ENCODE measurements around the gene RHOA.
"Not testable (repeated sequence)": the region's sequence is repeated elsewhere in the genome, so short reads cannot be mapped to it uniquely, and the experiment has no call there.

The RHOA gene

GRCh38 chr3:49412632-49413337 is 1.0 kb upstream of the RHOA start:
- DNase-seq: no peak

GRCh38 chr3:49411535-49411967 is 225 bp downstream of the RHOA start:
- DNase-seq: peak in 22 of 56 donors; percentile 36 to 75 (median 52)

GRCh38 chr3:49410846-49411534 is 786 bp downstream of the RHOA start:
- DNase-seq: no peak

DNA sequence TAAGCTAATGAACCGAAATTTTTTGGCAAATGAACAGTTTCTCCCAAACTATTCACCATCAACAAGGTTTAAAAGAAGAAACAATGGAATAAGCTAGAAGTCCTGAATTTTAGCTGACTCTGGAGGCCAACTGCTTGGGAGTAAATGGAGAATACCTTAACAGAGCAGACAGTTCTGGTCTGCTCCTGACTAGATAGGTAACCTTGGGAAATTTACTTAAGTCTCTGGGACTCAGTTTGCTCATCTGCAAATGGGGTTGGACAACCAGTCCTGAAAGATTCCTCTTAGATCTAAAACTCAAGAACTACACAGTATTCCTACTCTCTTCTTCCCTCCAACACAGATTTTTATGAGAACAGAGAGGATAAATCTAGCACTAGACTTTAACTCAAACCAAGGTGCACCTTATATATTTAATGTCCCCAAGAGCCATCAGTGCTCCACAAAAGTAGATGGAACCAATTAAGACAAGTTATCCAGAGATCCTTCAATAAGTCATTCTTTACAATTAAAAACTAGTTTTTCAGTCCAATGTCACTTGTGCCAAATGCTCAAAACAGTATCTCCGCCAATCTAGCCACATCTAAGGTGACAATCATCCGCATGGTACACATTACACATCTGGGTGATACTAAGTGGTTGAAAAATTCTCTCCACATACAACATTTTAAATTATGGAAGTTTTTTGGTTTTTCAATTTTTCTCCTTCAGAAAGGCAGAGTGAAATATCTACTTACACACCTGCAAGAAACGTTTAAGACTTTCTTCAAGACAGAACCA is 1.5 kb downstream of the RHOA start:
- DNase-seq: no peak

- no peak for DNase-seq
Observed at GRCh38 chr3:49406571-49407565, 4.9 kb downstream of the RHOA start.

GRCh38 chr3:49405570-49405969 is 6.2 kb downstream of the RHOA start:
- DNase-seq: not testable (repeated sequence)

DNA sequence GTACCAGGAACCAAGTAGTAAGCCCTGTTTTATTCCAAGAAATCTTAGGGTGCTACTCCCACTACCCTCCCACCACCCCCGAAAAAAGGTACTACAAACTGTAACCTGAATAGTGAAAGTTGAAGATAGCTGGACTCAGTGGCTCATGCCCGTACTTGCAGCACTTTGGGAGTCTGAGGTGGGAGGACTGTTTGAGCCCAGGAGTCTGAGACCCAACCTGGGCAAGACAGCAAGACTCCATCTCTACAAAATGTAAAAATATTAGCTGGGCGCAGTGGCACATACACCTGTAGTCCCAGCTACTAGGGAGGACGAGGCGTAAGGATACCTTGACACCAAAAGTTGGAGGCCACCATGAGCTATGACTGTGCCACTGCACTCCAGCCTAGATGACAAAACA is 7.9 kb downstream of the RHOA start:
- no peak for DNase-seq

DNA sequence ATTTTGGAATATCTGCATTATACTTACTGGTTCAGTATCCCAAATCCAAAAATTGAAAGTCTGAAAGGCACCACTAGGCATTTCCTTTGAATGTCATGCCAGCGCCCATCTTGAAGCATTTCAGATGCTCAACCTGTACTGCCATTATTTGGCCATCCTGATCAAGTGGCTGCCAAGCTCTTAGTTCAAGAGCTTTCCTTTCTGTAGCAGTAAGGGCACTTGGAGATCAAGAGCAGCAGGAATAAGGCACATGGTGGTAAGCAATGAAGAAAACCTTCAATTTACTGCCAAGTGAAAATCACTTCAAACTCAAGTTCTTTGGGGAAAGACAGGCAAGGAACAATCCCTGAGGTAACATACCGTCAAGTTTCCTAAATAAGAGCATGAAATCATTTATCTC is 10.0 kb downstream of the RHOA start:
- no peak for DNase-seq

- no peak for DNase-seq
Observed at GRCh38 chr3:49399461-49399860, 12.3 kb downstream of the RHOA start.

DNA sequence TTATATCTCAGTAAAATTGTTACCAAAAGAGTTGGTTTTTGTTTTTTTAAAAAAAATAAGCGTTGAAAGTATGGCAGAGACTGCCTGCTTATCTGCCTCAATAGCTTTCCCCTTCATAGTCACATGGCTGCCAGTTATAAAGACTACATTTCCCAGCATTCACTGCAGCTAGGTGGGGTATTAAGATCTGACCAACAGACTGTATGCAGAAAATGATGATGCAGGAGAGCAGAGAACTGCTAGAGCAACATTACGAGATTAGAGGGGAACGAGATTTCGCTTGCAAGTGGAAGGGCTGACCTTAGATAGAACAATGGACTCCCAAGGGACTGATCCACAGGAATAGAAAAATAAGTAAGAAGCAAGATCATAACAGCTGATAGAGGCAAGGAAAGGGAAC is 14.3 kb downstream of the RHOA start:
- DNase-seq: peak in 8 of 56 donors; percentile 4 to 42 (median 18)

DNA sequence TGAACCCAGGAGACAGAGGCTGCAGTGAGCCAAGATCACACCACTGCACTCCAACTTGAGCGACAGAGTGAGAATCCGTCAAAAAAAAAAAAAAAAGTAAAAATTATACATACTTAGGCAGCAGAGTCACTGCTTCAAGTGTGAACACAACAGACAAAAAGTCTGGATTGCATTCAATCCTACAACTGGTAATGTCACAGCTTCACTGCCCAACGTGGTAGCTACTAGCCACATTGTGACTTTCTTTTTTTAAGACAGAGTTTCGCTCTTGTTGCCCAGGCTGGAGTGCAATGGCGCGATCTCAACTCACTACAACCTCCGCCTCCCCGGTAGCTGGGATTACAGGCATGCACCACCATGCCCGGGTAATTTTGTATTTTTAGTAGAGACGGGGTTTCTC is 20.5 kb downstream of the RHOA start:
- DNase-seq: not testable (repeated sequence)

DNA sequence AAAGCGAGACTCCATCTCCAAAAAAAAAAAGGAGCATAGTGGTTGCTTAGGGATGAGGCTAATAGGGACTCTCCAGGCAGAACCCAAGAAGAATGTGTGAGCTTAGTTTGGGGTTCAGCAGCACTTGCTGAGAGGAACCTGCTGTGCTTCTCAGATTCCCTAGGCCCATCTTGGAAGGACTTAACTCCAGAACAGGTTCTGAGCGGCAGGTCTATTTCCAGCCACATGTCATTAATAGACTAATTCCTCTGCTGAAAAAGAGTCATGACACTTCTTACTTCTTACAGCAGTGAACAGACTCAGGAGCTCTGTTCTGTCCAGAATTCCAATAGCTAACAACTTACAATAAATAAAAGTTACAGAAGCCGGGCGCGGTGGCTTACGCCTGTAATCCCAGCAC is 22.5 kb downstream of the RHOA start:
- DNase-seq: no peak

DNA sequence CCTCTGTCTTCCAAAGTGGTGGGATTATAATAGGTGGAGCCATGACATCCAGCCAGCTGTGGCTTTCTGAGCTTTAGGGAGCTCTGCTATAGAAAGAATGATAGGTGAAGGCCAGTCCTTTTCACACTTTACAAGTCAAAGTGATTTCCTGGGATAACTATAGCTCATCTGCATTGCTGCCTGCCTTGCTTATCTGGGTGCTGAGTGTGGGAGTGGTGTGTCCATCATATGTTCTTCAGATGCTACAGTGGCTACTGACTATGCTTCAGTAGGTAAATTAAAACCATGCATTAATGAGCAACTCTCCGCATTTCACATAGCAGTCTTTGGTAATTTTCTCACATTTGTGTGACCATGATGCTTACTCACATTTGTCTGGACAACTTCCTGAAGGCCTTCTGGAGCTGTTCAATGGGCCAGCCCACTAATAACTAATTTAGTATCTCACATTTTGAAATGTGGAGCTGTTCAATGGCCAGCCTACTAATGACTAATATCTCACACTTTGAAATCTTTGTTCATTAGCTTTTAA is 23.4 kb downstream of the RHOA start:
- no peak for DNase-seq

- DNase-seq: no peak
Observed at GRCh38 chr3:49387721-49388120, 24.1 kb downstream of the RHOA start.

DNA sequence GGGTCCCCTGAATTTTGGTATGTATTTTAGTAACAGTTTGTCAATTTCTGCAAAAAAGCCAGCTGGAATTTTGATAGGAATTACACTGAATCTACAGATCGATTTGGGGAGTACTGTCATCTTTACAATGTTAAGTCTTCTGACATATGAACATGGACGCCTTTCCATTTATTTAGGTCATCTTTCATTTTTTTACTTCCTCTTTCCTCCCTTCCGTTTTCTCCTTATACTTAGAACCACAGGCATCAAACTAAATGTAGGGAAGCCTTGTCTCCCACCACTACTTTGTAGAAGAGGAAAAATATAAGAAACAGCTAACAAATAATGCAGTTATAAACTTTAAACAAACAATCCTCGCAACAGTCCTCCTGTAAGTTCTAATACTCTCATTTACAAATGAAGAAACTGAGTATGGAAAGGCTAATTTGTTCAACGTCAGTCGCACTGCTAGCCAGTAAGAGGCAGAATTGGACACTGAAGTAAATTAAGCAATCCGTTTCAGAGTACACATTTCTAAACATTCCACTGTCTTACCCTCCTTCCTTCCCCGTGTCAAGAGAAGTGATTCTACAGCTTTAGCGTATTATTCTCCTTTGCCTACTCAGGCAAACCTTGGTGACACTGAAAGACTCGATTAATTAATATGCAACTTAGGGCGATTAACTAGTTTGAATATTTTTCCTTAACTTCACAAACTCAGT is 25.6 kb downstream of the RHOA start:
- DNase-seq: no peak

DNA sequence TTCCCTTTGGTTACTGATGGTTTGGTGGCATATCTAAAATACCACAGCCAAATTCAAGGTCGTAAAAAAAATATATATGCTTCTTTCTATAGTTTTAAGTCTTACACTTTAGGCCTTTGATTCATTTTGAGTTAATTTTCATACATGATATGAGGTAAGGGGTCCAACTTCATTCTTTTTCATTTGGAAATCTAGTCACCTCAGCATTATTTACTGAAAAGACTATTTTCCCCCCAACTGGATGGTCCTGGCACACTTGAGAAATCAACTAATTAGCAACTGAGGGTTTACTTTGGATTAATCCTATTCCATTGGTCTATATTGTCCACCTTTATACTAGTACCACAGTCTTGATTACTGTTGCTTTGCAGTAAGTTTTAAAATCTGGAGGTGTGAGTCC is 26.2 kb downstream of the RHOA start:
- DNase-seq: no peak

DNA sequence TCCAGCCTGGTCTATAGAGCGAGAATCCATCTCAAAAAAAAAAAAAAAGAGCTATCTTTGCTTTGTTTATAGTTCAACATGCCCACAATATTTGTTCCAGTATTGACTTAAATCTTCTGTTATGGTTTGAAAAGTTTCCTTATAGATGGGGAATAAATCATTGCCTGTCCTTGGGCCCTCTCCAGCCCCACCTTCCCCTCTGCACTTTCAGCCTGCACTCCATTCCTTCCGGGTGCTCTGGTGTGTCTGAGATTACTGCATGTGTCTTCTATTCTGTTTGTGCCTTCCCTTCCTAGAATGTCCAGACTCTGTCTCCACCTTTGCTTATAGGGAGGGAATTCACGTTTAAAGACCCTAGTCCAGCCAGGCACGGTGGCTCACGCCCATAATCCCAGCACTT is 28.4 kb downstream of the RHOA start:
- DNase-seq: no peak

- no peak for DNase-seq
Observed at GRCh38 chr3:49378249-49378895, 33.4 kb downstream of the RHOA start.

GRCh38 chr3:49377483-49377882 is 34.3 kb downstream of the RHOA start:
- no peak for DNase-seq

DNA sequence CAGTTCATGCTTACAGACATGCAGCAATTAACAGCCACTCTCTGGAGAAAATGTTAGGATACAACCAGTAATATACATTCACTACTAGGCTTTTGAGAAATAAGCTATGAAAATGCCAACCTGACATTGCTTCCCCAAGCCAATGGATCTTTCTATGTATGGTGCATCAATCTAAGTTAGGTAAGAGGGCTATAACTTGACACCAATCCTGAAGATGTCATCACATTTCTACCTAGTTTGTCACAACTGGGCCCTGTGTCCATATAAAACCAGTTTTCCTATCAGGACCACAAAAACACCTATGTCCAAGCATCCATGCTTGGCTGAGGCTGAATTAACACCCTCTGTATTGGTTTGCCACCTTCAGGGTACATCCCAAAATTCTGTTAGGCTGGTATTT is 39.8 kb downstream of the RHOA start:
- no peak for DNase-seq

Measured in amygdala (tissue), 56 donors.